WTC11 (cell line): Measurements from ENCODE around the gene ZNF292. TPM values are rescaled to one million over a fixed set of nuclear protein-coding genes. Genes with fewer than 3 reads are reported as not detected.
"Not testable (repeated sequence)": the region's sequence is repeated elsewhere in the genome, so short reads cannot be mapped to it uniquely, and the experiment has no call there.

Experiments
- ATAC-seq: fragments of 200-7000 bp; cut with Tn5 transposase; 2 replicates; pipeline ENCODE4 v1.10.0; 2021; ENCODE audit warnings: mild to moderate bottlenecking, moderate library complexity
- CTCF ChIA-PET: fragments of 300-600 bp; sonication (Branson Sonifier 250); formaldehyde crosslinking; loops from one replicate; lab custom pipeline; 2021; ENCODE audit warnings: antibody characterized with exemption; lab: Charles Lee
- POLR2A ChIA-PET: fragments of 350-600 bp; sonication (Branson Sonifier 250); formaldehyde crosslinking; loops from one replicate; lab custom pipeline; 2021; ENCODE audit warnings: antibody characterized with exemption; lab: Charles Lee
- DNase-seq: peaks from one replicate; pipeline ENCODE4 v3.0.0; 2021; ENCODE audit warnings: low spot score
- H3K27ac Mint-ChIP-seq: 2 replicates; pipeline ENCODE4 v1.8.0; 2021; ENCODE audit warnings: mixed read lengths
- H3K27me3 Mint-ChIP-seq: 2 replicates; pipeline ENCODE4 v1.8.0; 2021; ENCODE audit warnings: low read depth, mild to moderate bottlenecking, moderate library complexity, mixed read lengths
- H3K36me3 Mint-ChIP-seq: 2 replicates; pipeline ENCODE4 v1.8.0; 2021; ENCODE audit warnings: mixed read lengths
- H3K4me1 Mint-ChIP-seq: 2 replicates; pipeline ENCODE4 v1.8.0; 2022; ENCODE audit warnings: mixed read lengths
- H3K4me3 Mint-ChIP-seq: 2 replicates; pipeline ENCODE4 v1.8.0; 2021; ENCODE audit warnings: mild to moderate bottlenecking, moderate library complexity, mixed read lengths
- H3K9me3 Mint-ChIP-seq: 2 replicates; pipeline ENCODE4 v1.8.0; 2021; ENCODE audit warnings: mixed read lengths
- ATF1 ChIP-seq: sonication (generic); formaldehyde crosslinking; IDR thresholded peaks from 2 replicates; pipeline ENCODE4 v1.8.1; 2023; ENCODE audit warnings: mild to moderate bottlenecking, moderate library complexity, missing genetic modification reagents
- CBFB ChIP-seq: sonication (generic); formaldehyde crosslinking; IDR thresholded peaks from 2 replicates; pipeline ENCODE4 v1.8.1; 2022; ENCODE audit warnings: mild to moderate bottlenecking, low read depth, missing genetic modification reagents
- CREM ChIP-seq: sonication (generic); formaldehyde crosslinking; IDR thresholded peaks from 2 replicates; pipeline ENCODE4 v1.8.1; 2022; ENCODE audit warnings: mild to moderate bottlenecking, missing genetic modification reagents, moderate library complexity
- ELF4 ChIP-seq: sonication (generic); formaldehyde crosslinking; IDR thresholded peaks from 2 replicates; pipeline ENCODE4 v1.8.1; 2022; ENCODE audit warnings: low read depth, mild to moderate bottlenecking, moderate library complexity, missing genetic modification reagents
- EMX1 ChIP-seq: fragments of 250-450 bp; sonication (Bioruptor Pico); IDR thresholded peaks from 2 replicates; pipeline ENCODE4 v1.8.0; 2021; ENCODE audit warnings: mild to moderate bottlenecking
- HMGA2 ChIP-seq: fragments of 250-450 bp; sonication (Bioruptor Pico); IDR thresholded peaks from 2 replicates; pipeline ENCODE4 v1.4.0; 2021; ENCODE audit warnings: mild to moderate bottlenecking, moderate library complexity
- JAZF1 ChIP-seq: fragments of 250-450 bp; sonication (Bioruptor Pico); IDR thresholded peaks from 2 replicates; pipeline ENCODE4 v1.9.0; 2021; ENCODE audit warnings: moderate library complexity, mild to moderate bottlenecking, inconsistent platforms
- JUN ChIP-seq: sonication (generic); formaldehyde crosslinking; IDR thresholded peaks from 2 replicates; pipeline ENCODE4 v1.8.0; 2023; ENCODE audit warnings: mild to moderate bottlenecking, missing genetic modification reagents
- OVOL2 ChIP-seq: fragments of 250-450 bp; sonication (Bioruptor Pico); IDR thresholded peaks from 2 replicates; pipeline ENCODE4 v1.9.0; 2021; ENCODE audit warnings: mild to moderate bottlenecking, borderline replicate concordance
- PRRX2 ChIP-seq: fragments of 250-450 bp; sonication (Bioruptor Pico); IDR thresholded peaks from 2 replicates; pipeline ENCODE4 v1.8.0; 2021; ENCODE audit warnings: mild to moderate bottlenecking
- SP1 ChIP-seq: sonication (generic); formaldehyde crosslinking; conservative IDR thresholded peaks from 2 replicates; pipeline ENCODE4 v1.8.1; 2022; ENCODE audit warnings: missing genetic modification reagents
- TCF7 ChIP-seq: sonication (generic); formaldehyde crosslinking; IDR thresholded peaks from 2 replicates; pipeline ENCODE4 v1.8.0; 2022; ENCODE audit warnings: mild to moderate bottlenecking, low read depth, missing genetic modification reagents, moderate library complexity
- TEAD1 ChIP-seq: sonication (generic); formaldehyde crosslinking; IDR thresholded peaks from 2 replicates; pipeline ENCODE4 v1.8.0; 2022; ENCODE audit warnings: mild to moderate bottlenecking, missing genetic modification reagents
- ZNF121 ChIP-seq: sonication (generic); formaldehyde crosslinking; IDR thresholded peaks from 2 replicates; pipeline ENCODE4 v1.8.0; 2023; ENCODE audit warnings: missing genetic modification reagents
- ZNF416 ChIP-seq: fragments of 250-450 bp; sonication (Bioruptor Pico); IDR thresholded peaks from 2 replicates; pipeline ENCODE4 v1.9.0; 2021; ENCODE audit warnings: mild to moderate bottlenecking, inconsistent platforms
- total RNA-seq: library from RNA; stranded (reverse); gene quantifications from 3 replicates; pipeline ENCODE4 v1.2.3, GENCODE V29; 2021
- TF ChIP-seq, protein P1 (sequence below): fragments of 250-450 bp; sonication (Bioruptor Pico); IDR thresholded peaks from 2 replicates; pipeline ENCODE4 v1.9.0; 2021; ENCODE audit warnings: mild to moderate bottlenecking, borderline replicate concordance
- TF ChIP-seq, protein P2 (sequence below): sonication (generic); formaldehyde crosslinking; IDR thresholded peaks from 2 replicates; pipeline ENCODE4 v1.8.1; 2023; ENCODE audit warnings: mild to moderate bottlenecking, missing genetic modification reagents
- TF ChIP-seq, protein P3 (sequence below): fragments of 250-450 bp; sonication (Bioruptor Pico); IDR thresholded peaks from 2 replicates; pipeline ENCODE4 v1.9.0; 2021; ENCODE audit warnings: moderate library complexity, mild to moderate bottlenecking, inconsistent platforms, borderline replicate concordance
- TF ChIP-seq, protein P4 (sequence below): sonication (generic); formaldehyde crosslinking; IDR thresholded peaks from 2 replicates; pipeline ENCODE4 v1.8.1; 2023; ENCODE audit warnings: mild to moderate bottlenecking, missing genetic modification reagents, moderate library complexity
- TF ChIP-seq, protein P5 (sequence below): fragments of 250-450 bp; sonication (Bioruptor Pico); IDR thresholded peaks from 2 replicates; pipeline ENCODE4 v1.9.0; 2021; ENCODE audit warnings: mild to moderate bottlenecking
- TF ChIP-seq, protein P6 (sequence below): fragments of 250-450 bp; sonication (Bioruptor Pico); IDR thresholded peaks from 2 replicates; pipeline ENCODE4 v1.8.0; 2021; ENCODE audit warnings: mild to moderate bottlenecking
- TF ChIP-seq, protein P7 (sequence below): sonication (generic); formaldehyde crosslinking; IDR thresholded peaks from 2 replicates; pipeline ENCODE4 v1.8.1; 2022; ENCODE audit warnings: low read depth, missing genetic modification reagents, borderline replicate concordance

ZNF292 gene
- total RNA-seq, 1 experiment from 2014 or later = 42.1 TPM

DNA sequence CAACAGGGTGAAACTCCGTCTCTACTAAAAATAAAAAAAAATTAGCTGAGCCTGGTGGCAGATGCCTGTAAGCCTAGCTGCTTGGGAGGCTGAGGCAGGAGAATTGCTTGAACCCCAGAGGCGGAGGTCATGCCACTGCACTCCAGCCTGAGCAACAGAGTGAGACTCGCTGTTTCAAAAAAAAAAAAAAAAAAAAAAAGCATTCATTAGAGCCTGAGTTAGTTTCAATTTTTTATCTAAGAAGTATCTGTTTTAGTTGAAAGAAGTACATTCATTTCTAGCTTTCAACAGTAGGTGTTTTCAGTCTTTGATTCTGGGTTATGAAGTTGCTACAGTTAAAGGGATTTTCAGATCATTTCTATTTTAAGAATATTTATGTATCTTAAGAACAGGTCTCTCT lies 42.2 kb downstream of the ZNF292 start (continued):
- TF ChIP-seq, protein P1, sequence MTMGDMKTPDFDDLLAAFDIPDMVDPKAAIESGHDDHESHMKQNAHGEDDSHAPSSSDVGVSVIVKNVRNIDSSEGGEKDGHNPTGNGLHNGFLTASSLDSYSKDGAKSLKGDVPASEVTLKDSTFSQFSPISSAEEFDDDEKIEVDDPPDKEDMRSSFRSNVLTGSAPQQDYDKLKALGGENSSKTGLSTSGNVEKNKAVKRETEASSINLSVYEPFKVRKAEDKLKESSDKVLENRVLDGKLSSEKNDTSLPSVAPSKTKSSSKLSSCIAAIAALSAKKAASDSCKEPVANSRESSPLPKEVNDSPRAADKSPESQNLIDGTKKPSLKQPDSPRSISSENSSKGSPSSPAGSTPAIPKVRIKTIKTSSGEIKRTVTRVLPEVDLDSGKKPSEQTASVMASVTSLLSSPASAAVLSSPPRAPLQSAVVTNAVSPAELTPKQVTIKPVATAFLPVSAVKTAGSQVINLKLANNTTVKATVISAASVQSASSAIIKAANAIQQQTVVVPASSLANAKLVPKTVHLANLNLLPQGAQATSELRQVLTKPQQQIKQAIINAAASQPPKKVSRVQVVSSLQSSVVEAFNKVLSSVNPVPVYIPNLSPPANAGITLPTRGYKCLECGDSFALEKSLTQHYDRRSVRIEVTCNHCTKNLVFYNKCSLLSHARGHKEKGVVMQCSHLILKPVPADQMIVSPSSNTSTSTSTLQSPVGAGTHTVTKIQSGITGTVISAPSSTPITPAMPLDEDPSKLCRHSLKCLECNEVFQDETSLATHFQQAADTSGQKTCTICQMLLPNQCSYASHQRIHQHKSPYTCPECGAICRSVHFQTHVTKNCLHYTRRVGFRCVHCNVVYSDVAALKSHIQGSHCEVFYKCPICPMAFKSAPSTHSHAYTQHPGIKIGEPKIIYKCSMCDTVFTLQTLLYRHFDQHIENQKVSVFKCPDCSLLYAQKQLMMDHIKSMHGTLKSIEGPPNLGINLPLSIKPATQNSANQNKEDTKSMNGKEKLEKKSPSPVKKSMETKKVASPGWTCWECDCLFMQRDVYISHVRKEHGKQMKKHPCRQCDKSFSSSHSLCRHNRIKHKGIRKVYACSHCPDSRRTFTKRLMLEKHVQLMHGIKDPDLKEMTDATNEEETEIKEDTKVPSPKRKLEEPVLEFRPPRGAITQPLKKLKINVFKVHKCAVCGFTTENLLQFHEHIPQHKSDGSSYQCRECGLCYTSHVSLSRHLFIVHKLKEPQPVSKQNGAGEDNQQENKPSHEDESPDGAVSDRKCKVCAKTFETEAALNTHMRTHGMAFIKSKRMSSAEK (CRISPR knock-in tag) = no peak
- TF ChIP-seq, protein P2, sequence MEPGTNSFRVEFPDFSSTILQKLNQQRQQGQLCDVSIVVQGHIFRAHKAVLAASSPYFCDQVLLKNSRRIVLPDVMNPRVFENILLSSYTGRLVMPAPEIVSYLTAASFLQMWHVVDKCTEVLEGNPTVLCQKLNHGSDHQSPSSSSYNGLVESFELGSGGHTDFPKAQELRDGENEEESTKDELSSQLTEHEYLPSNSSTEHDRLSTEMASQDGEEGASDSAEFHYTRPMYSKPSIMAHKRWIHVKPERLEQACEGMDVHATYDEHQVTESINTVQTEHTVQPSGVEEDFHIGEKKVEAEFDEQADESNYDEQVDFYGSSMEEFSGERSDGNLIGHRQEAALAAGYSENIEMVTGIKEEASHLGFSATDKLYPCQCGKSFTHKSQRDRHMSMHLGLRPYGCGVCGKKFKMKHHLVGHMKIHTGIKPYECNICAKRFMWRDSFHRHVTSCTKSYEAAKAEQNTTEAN (CRISPR knock-in tag) = no peak
- TF ChIP-seq TCF7 (no peak), CREM (no peak), JUN (no peak), ELF4 (CRISPR knock-in tag) (no peak), ATF1 (no peak), TEAD1 (CRISPR knock-in tag) (no peak), OVOL2 (CRISPR knock-in tag) (no peak), JAZF1 (CRISPR knock-in tag) (no peak)
- TF ChIP-seq, protein P3, sequence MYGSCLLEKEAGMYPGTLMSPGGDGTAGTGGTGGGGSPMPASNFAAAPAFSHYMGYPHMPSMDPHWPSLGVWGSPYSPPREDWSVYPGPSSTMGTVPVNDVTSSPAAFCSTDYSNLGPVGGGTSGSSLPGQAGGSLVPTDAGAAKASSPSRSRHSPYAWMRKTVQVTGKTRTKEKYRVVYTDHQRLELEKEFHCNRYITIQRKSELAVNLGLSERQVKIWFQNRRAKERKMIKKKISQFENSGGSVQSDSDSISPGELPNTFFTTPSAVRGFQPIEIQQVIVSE = no peak
- TF ChIP-seq, protein P4, sequence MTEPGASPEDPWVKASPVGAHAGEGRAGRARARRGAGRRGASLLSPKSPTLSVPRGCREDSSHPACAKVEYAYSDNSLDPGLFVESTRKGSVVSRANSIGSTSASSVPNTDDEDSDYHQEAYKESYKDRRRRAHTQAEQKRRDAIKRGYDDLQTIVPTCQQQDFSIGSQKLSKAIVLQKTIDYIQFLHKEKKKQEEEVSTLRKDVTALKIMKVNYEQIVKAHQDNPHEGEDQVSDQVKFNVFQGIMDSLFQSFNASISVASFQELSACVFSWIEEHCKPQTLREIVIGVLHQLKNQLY (CRISPR knock-in tag) = no peak
- TF ChIP-seq, all 79 proteins: peak for 0

DNA sequence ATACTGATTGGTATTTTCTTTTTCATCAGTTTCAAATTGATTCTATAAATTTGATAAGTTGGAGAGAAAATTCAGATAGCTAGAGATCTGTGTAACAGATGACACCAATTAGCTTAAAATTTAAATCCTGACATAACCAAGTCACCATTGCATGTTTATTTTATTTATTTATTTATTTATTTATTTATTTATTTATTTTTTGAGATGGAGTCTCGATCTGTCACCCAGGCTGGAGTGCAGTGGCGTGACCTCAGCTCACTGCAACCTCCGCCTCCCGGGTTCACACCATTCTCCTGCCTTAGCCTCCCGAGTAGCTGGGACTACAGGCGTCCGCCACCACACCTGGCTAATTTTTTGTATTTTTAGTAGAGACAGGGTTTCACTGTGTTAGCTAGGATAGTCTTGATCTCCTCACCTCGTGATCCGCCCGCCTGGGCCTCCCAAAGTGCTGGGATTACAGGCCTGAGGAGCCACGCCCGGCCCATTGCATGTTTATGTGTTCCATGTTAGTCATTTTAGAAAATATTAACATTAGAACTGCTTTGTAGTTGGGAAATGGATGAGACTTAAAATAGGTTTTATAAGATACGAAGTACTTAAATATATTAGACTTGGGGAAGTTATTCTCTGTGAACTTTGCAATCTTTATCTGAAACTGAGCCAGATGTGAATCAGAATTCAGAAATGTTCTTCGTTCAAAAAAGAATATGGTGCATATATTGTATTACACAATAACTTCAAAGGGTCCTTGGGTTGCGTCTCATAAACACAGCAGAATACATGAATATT lies 42.9 kb downstream of the ZNF292 start:
- DNase-seq, ATAC-seq, H3K4me3 Mint-ChIP-seq, H3K36me3 Mint-ChIP-seq, H3K27me3 Mint-ChIP-seq, CTCF ChIA-PET, H3K27ac Mint-ChIP-seq, H3K9me3 Mint-ChIP-seq, POLR2A ChIA-PET: not testable (repeated sequence)
- peaks cover 26% of the 10 kb centered on the region for H3K4me1 Mint-ChIP-seq

DNA sequence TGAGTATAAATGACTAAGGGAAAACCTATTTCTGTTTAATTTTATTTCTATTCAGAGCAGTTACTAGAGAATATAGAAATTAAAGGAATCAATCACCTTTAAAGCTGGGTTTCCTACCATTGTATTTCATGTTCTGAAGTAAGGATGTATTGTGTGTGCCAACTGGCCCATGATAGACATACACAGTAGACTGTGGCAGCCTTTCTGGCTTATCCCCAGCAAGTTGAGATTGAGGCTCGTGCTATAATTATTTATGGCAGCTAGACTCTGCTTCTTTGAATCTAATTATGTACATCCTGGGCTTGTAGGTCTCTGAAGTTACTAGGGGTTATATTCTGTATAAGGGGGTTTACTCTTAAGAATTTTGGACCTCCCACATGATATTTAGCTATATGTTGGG lies 44.4 kb downstream of the ZNF292 start:
- ChIA-PET POLR2A (no interaction called here), CTCF (no interaction called here)
- H3K27me3 Mint-ChIP-seq = no peaks in the 10 kb centered on the region
- DNase-seq = no peak
- no peak overlapping the region for H3K27ac Mint-ChIP-seq
- H3K4me3 Mint-ChIP-seq = no peak overlapping the region
- H3K4me1 Mint-ChIP-seq = peaks cover 33% of the 10 kb centered on the region
- no peaks in the 10 kb centered on the region for H3K9me3 Mint-ChIP-seq
- H3K36me3 Mint-ChIP-seq = no peaks in the 10 kb centered on the region
- no peak for ATAC-seq
- TF ChIP-seq, protein P5, sequence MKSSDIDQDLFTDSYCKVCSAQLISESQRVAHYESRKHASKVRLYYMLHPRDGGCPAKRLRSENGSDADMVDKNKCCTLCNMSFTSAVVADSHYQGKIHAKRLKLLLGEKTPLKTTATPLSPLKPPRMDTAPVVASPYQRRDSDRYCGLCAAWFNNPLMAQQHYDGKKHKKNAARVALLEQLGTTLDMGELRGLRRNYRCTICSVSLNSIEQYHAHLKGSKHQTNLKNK (CRISPR knock-in tag) = no peak
- TF ChIP-seq, protein P4 (CRISPR knock-in tag) = no peak
- TF ChIP-seq HMGA2 (CRISPR knock-in tag) = no peak
- TF ChIP-seq, protein P3 = no peak
- no peak for TF ChIP-seq SP1 (CRISPR knock-in tag)
- TF ChIP-seq, protein P6, sequence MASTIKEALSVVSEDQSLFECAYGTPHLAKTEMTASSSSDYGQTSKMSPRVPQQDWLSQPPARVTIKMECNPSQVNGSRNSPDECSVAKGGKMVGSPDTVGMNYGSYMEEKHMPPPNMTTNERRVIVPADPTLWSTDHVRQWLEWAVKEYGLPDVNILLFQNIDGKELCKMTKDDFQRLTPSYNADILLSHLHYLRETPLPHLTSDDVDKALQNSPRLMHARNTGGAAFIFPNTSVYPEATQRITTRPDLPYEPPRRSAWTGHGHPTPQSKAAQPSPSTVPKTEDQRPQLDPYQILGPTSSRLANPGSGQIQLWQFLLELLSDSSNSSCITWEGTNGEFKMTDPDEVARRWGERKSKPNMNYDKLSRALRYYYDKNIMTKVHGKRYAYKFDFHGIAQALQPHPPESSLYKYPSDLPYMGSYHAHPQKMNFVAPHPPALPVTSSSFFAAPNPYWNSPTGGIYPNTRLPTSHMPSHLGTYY (CRISPR knock-in tag) = no peak
- TF ChIP-seq PRRX2 (CRISPR knock-in tag) = no peak
- no peak for TF ChIP-seq EMX1
- TF ChIP-seq ZNF121 (CRISPR knock-in tag) = no peak
- TF ChIP-seq, protein P7, sequence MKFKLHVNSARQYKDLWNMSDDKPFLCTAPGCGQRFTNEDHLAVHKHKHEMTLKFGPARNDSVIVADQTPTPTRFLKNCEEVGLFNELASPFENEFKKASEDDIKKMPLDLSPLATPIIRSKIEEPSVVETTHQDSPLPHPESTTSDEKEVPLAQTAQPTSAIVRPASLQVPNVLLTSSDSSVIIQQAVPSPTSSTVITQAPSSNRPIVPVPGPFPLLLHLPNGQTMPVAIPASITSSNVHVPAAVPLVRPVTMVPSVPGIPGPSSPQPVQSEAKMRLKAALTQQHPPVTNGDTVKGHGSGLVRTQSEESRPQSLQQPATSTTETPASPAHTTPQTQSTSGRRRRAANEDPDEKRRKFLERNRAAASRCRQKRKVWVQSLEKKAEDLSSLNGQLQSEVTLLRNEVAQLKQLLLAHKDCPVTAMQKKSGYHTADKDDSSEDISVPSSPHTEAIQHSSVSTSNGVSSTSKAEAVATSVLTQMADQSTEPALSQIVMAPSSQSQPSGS (CRISPR knock-in tag) = no peak
- no peak for TF ChIP-seq ZNF416 (CRISPR knock-in tag)
- no peak for TF ChIP-seq CBFB (CRISPR knock-in tag)
